RKO (cell line): ENCODE results near the gene MPDZ.

Experiments
- DNase-seq: peaks from one replicate; pipeline ENCODE4 v3.0.0-alpha.2; 2016; ENCODE audit warnings: low spot score

MPDZ gene

DNA sequence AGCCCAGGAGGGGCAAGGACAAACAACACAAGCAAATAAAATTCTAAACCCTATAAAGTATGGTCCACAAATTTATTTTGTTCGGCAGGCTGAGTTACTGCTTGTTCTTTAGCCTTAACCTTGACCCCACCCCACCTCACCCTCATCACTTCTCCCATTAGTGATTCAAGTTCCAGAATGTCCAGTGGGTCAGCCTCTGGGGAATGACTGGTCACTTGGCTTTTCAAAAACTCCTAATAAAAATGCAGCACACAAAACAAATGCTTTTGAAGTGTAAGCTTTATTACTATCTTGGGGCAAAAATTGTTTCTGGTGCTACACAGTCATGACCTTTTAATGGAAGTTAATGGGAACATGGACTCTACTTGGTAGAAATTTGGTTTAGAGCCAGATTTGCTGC, 142.1 kb downstream of the MPDZ start:
- no peak for DNase-seq

DNA sequence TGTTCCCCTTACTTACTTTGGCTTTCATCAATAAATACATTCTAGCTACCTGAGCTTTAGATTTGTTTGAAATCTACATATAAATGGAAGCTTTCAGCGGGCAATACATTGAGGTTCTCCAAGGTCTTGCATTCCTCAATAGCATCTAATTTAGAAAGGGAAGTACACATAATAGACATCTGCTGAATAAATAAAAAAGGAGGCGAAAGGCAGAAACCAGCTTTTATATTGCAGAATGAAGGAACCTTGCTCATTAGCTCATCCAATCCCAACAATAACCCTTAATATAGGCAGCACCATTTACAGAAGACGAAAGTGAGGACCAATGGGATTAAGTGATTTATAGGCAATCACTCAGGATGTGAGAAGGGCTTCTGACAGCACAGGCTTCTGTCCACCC, 147.5 kb downstream of the MPDZ start:
- no peak for DNase-seq

- no peak for DNase-seq
Observed at GRCh38 chr9:13131416-13131815, 148.1 kb downstream of the MPDZ start.

GRCh38 chr9:13128266-13128860, 151.1 kb downstream of the MPDZ start:
- no peak for DNase-seq

DNA sequence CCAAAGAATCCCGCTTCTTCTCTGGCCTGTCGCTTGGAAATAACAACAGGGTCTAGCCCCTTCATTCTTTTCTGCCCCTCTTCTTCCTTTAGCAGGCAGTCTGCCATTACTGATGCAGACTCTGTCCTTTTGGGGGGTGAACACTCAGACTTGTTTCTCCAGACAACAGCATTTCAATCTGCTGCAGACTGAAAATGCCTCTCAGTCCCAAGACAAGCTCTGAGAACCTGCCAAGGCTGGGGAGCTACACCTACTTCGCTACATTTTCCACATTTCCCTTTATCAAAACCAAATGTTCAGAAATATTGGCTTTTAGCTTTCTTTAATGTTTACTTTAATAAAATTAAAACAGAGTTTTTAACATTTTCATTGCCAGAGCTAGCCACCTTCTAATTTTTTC, 152.4 kb downstream of the MPDZ start:
- DNase-seq = no peak

DNA sequence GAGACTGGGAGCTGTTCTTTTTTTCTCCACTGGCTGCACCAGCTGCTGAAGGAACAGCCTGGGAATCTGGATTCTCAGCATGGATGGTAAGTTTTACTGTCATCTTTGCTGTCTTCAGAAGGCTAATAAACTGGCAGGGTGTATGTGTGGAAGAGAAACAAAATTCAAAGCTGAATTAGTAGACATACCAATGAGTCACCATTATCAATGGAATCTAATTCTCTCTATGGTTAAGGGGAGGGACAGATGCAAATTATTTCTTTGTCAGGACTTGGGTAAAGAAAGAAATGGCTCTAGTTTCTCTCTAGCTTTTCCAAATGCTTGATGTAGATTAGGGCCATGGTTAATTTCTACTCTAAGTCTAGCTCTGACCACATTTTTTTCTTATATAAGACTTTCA, 154.2 kb downstream of the MPDZ start:
- no peak for DNase-seq

- no peak for DNase-seq
Observed at GRCh38 chr9:13122756-13123369, 156.6 kb downstream of the MPDZ start.

DNA sequence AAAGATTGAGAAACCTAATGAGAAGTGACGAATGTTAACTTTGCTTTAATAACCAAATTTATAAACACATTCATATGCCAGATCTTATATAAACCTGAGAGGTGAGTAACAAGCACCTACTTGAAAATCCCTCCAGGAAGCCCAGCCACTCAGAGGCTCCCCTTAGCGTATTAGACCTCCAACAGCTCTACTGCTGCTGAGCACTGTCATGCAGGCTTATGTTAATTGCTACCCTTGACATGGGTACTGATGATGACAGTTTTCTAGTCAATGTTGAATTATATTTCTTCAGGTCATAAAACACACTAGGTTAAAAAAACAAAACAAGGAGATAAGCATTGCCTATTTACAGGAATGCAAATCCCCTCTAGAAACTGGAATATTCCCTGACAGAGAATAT, 161.2 kb downstream of the MPDZ start:
- DNase-seq = no peak

DNA sequence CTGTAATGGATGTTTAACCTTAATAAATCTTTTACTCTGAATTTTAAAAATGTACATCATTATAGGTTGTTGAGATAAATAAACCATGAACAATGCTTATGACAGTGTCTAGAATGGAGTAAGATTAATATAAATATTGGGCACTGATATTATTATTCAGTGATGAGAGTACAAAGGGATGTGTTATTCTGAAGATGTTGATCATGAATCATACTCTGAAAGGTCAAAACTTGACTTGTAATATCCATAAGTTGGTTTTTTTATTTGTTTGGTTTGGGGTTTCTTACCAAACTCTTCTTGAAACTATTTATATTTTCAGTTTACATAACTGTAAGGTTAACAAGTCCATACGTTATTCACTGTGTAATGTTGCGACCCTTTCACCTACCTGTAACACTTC, 163.2 kb downstream of the MPDZ start:
- DNase-seq = no peak

DNA sequence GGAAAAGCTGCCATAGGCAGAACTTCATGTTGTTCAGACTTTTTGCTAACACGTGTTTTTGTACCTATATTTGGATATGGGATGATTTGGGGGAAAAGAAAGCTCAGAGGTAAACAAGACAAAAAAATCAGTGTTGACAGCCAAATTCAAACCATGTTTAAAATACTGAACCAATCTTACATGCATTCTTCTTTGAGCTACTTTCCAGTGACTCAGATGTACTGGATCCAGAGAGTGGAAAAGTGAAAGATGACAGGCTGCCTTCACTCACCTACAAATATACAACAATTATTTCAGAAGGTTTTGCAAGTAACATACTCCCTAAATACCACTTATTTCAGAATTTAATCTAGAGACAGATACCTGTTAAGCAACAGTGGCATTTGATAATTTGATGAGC, 165.7 kb downstream of the MPDZ start:
- no peak for DNase-seq

GRCh38 chr9:13113216-13113615, 166.3 kb downstream of the MPDZ start:
- DNase-seq = no peak

GRCh38 chr9:13111778-13112177, 167.7 kb downstream of the MPDZ start:
- no peak for DNase-seq

GRCh38 chr9:13110766-13111417, 168.6 kb downstream of the MPDZ start:
- no peak for DNase-seq

GRCh38 chr9:13109781-13110180, 169.7 kb downstream of the MPDZ start:
- DNase-seq = peak; percentile 30

GRCh38 chr9:13107008-13107407, 172.5 kb downstream of the MPDZ start:
- no peak for DNase-seq

DNA sequence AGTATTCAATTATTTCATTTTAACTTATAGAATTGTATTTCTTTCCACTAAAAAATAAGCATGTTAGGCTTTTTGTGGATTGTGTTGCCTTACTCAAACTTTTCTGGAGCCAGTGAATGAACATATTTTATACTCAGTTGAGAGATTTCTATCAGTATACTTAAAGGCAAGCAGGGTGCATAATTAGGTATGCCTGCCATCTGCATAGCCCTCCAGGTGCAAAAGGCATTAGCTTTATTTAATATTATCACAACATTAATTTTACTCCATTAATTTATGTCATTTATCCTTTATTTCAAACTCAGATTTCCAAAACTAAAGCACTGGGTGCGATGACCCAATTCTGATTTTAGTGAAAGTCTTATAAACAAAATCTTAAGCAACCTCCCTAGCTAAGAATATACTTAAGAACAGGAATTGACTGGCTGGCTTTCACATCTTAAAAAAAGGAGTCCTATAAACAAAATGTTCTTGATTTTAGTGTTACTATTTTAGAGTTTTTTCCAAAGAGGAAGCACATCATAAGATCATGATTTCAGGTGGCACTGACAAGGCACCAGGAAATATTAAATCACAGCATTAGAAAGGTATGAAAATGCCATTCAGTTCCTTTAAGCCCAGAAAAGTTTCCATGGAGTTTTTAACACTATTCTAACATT, 178.4 kb downstream of the MPDZ start:
- no peak for DNase-seq

- no peak for DNase-seq
Observed at GRCh38 chr9:13095056-13095455, 184.4 kb downstream of the MPDZ start.

GRCh38 chr9:13090628-13091027, 188.9 kb downstream of the MPDZ start:
- no peak for DNase-seq

DNA sequence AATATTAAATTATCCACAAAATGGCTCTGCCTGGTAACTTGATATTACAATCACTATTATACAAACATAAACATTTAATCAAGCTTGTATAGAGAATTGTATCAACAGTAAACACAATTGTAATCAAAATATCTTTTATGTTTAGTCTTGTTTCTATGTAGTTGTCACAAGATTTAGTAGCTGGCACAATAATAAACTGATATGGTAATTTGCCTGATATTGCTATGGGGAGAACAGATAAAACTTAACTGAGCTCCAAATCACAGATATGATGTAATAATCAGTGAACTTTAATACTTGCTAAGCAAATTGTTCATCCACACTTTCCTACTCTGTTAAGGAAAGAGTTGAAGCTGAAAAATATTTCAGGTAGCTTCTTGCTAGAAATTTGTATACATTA, 189.8 kb downstream of the MPDZ start:
- DNase-seq = no peak

DNA sequence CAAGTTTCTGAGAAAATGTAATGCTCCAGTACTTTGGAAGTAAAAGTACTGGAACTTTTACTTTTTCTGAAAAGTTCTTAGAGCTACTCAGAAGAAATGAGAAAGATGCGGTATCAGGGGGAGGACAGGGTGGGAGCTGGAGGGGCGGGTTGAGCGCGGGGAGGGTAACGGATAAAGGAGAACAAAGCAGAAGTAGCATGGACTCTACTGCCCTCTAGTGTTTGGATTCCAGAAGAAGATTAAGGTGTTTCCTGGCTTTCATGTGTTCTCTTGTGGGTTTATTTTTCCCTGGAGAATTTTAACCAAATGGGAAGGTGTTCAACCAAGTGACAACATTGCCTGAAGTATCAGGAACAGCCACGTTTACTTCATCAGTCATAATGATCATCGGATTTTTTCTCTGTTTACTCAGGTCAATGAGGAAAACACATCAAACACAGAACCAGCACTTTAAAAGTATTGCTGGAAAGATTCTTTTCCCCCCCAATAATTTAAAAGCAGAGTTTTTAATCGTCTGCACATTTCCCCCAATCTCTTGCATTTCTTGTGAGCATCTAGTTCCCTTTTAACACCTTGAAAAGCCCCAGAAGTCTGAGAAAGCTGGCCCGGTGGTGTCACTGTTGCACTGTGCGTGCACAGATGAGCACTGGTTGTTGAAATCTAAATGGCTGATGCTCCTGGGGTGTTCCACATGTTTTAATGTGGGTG, 190.6 kb downstream of the MPDZ start:
- peak; percentile 58 for DNase-seq

- DNase-seq = peak; percentile 4
Observed at GRCh38 chr9:13083963-13084528, 195.4 kb downstream of the MPDZ start.

- no peak for DNase-seq
Observed at GRCh38 chr9:13083366-13083765, 196.1 kb downstream of the MPDZ start.
